Stimulated activated naive B cell treated with anti-CD40 and anti-IgM and Interleukin-4, amounts not matched to agents 10 μg/mL and 1 μg/mL and 100 μg/mL, for 72 hours (primary cell): ENCODE measurements around the gene VAV2.
"Not testable (repeated sequence)": the region's sequence is repeated elsewhere in the genome, so short reads cannot be mapped to it uniquely, and the experiment has no call there.

ENCODE experiments used
- ATAC-seq, 2 donors: fragments of 150-1000 bp; cut with Tn5 transposase; replicated peaks; 2 replicates each; pipeline ENCODE4 v1.10.0; 2021; ENCODE audit warnings: moderate library complexity in 1 of 2
- DNase-seq: peaks from one replicate; pipeline ENCODE4 v3.0.0; 2021
- H3K27ac Mint-ChIP-seq: one replicate; pipeline ENCODE4 v1.8.0; 2022; ENCODE audit warnings: mild to moderate bottlenecking, mixed read lengths
- H3K27me3 Mint-ChIP-seq, 2 donors: one replicate each; pipeline ENCODE4 v1.8.0; 2022; ENCODE audit warnings: mixed read lengths in 2 of 2
- H3K36me3 Mint-ChIP-seq, 2 donors: one replicate each; pipeline ENCODE4 v1.8.0; 2022; ENCODE audit warnings: mixed read lengths in 2 of 2, mild to moderate bottlenecking in 1 of 2
- H3K4me1 Mint-ChIP-seq, 2 donors: one replicate each; pipeline ENCODE4 v1.8.0; 2022; ENCODE audit warnings: mixed read lengths in 2 of 2, mild to moderate bottlenecking in 1 of 2
- H3K4me3 Mint-ChIP-seq, 2 donors: one replicate each; pipeline ENCODE4 v1.8.0; 2022; ENCODE audit warnings: mild to moderate bottlenecking in 2 of 2, mixed read lengths in 2 of 2, moderate library complexity in 1 of 2
- H3K9me3 Mint-ChIP-seq, 2 donors: one replicate each; pipeline ENCODE4 v1.8.0; 2022; ENCODE audit warnings: mixed read lengths in 2 of 2, mild to moderate bottlenecking in 1 of 2

Gene VAV2

DNA sequence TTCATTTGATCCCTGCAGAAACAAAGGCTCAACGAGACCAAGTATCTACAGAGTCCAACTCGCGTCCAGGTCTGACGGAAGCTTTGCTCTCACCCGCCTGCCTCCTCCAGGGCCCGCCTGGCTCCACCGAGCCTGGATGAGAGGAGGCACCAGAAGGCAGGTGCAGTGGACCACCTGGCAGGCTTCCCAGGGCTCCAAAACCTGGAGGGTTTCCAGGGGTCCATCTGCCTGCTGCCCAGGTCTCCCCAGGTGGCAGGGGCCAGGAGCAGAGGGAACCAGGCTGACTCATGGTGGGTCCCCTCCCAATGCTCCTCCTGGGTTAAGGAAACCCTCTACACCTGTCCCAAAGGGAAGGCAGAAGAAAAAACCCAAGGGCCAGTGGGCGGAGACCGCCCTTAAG lies 59.5 kb downstream of the VAV2 start:
- Mint-ChIP-seq H3K9me3 (peaks cover 4 to 11% of the 10 kb centered on the region in 2 donors), H3K27me3 (no peaks in the 10 kb centered on the region)
- no peak for DNase-seq

DNA sequence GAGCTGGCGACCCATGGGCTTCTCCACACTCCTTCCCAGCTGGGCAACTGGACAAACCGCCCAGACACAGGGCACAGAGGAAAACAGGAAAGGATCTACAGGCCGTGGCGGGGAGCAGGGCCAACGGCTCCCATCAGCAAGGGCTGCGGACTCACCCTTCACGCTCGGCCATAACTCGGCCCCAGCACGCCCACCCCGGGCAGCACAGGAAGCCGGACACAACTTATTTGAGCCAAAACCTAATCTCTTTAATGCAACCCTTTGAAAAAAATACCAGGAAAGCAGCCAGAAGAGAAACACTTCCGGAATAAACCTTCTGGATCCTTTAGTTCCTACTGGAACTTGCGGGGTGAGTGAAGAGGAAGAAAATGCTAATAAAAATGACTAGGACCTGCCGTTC lies 59.9 kb downstream of the VAV2 start:
- ATAC-seq: no peak
- H3K36me3 Mint-ChIP-seq: peaks cover 39 to 56% of the 10 kb centered on the region in 2 donors
- H3K4me3 Mint-ChIP-seq: no peak overlapping the region
- no peak overlapping the region for H3K27ac Mint-ChIP-seq
- H3K9me3 Mint-ChIP-seq: peaks cover 4 to 11% of the 10 kb centered on the region in 2 donors
- peaks cover 46 to 62% of the 10 kb centered on the region in 2 donors for H3K4me1 Mint-ChIP-seq
- H3K27me3 Mint-ChIP-seq: no peaks in the 10 kb centered on the region
- no peak for DNase-seq

More for the DNA sequence above, 59.5 kb downstream of the VAV2 start:
- H3K4me1 Mint-ChIP-seq: peaks cover 44 to 58% of the 10 kb centered on the region in 2 donors
- H3K27ac Mint-ChIP-seq: no peak overlapping the region
- peaks cover 35 to 51% of the 10 kb centered on the region in 2 donors for H3K36me3 Mint-ChIP-seq
- H3K4me3 Mint-ChIP-seq: peak overlapping the region in 1 of 2 donors; percentile 13
- ATAC-seq: no peak

DNA sequence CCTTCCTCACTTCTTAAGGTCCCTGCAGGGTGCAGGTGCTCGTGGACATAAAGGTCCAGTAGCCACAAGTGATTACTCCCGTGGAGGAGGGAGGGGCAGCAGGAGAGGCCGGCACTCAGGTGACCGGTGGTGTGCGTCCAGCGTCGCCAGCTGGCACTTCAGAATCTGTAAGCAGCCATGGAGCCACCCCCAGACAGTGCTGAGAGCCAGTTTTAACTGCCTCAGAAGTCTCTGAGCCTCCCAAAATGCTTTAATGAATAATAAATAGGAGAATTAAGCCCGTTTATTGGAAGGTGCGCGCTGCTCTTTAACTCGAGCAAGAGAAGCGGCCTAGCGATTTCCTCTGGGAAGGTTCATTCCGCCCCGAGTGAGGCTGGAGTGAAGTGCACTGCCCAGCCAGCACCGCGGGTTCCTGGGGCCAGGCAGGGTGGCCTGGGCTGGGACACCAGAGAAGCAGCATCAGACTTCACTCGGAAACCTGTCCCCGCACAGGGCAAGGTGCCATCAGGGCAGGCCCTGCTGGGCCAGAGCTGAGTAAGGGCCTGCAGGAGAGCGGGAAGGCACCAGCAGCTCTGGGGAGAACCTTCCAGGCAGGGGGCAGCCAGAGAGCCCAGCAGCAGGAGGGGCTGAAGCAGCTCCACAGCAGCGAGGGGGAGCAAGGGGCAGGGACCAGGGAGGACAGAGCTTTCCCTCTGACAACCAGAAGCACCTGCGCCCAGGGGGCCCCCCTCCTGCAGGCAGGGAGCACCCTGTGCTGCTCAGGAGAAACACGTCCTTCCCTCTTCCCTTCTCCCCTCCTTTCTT lies 61.2 kb downstream of the VAV2 start:
- no peak for DNase-seq
- Mint-ChIP-seq H3K4me1 (peaks cover 54 to 75% of the 10 kb centered on the region in 2 donors), H3K4me3 (no peak overlapping the region), H3K36me3 (peaks cover 43 to 61% of the 10 kb centered on the region in 2 donors), H3K27me3 (no peaks in the 10 kb centered on the region), H3K9me3 (peaks cover 4 to 11% of the 10 kb centered on the region in 2 donors), H3K27ac (peak overlapping the region; percentile 59)
- ATAC-seq: no peak

DNA sequence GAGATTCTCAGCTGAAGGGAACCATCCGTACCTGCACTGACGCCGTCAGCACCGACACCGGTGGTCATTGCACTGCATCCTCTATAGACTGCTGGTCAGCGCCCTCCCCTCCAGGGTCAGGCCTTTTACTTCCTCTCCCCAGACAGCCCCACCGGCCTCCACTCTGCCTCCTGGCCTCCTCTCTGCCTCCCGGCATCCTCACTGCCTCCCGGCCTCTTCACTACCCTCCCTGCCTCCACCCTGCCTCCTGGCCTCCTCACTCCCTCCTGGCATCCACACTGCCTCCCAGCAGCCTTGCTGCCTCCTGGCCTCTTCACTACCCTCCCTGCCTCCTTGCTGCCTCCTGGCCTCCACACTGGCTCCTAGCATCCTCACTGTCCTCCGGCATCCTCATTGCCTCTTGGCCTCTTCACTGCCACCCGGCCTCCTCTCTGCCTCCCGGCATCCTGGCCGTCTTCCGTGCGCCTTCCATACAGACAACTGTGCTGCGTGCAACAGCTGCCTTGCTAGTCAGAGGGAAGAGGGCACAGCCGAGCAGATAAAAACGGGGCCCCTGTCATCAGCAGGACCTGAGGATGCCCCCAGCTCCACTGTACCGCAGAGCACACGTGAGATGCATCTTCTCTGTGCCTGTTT lies 62.0 kb downstream of the VAV2 start:
- peak overlapping the region; percentile 21 for H3K27ac Mint-ChIP-seq

DNA sequence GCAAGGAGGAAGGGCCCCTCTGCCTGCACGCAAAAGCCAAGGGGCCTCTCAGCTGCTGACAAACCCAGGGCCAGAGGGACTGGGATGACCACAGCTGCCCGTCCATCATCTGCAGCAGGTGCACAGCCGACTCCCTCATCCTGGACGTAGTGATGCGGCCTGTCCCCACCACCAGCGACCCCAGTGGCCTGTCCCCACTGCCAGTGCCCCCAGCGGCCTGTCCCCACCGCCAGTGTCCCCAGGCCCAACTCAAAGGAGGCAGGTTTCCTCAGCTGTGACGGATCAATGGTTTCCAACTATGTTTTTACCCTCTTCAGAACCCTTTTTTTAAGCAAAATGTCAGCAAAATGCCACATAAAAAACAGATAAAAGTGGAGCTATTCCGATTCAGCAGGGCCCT lies 62.5 kb downstream of the VAV2 start:
- peaks cover 4 to 11% of the 10 kb centered on the region in 2 donors for H3K9me3 Mint-ChIP-seq
- ATAC-seq: no peak
- H3K4me3 Mint-ChIP-seq: peak overlapping the region in 1 of 2 donors; percentile 22
- H3K4me1 Mint-ChIP-seq: peaks cover 56 to 83% of the 10 kb centered on the region in 2 donors
- H3K27me3 Mint-ChIP-seq: no peaks in the 10 kb centered on the region
- DNase-seq: no peak
- peak overlapping the region; percentile 21 for H3K27ac Mint-ChIP-seq
- H3K36me3 Mint-ChIP-seq: peaks cover 46 to 66% of the 10 kb centered on the region in 2 donors

More for the DNA sequence above, 62.0 kb downstream of the VAV2 start:
- ATAC-seq (no peak), DNase-seq (no peak)
- H3K9me3 Mint-ChIP-seq: peaks cover 4 to 11% of the 10 kb centered on the region in 2 donors
- no peaks in the 10 kb centered on the region for H3K27me3 Mint-ChIP-seq
- H3K4me3 Mint-ChIP-seq: peak overlapping the region in 1 of 2 donors; percentile 4
- H3K4me1 Mint-ChIP-seq: peaks cover 54 to 80% of the 10 kb centered on the region in 2 donors
- H3K36me3 Mint-ChIP-seq: peaks cover 43 to 64% of the 10 kb centered on the region in 2 donors

DNA sequence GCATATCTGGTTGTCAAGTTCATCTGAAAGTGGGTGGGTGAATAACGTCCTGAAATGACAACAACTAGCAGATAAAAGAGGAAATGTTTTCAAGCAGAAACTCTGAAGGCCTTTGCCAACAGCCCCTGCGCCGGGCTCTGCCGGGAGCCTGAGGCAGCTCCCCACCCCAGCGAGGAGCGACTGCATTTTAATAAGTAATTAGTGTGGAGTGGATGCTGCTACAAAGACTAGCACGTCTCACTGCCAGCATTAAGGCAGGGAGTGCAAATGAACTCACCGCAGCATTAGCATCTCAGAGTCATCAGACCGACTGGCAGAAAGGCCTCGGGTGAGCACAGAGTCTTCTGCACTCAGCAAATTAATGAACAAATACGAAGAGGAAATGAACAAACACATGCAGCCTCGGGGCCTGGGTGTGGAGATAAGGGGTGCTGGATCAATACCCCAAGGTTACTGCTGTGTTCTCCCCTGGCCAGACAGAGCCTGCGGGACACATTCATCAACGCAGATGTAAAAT lies 63.8 kb downstream of the VAV2 start:
- peak overlapping the region; percentile 62 for H3K27ac Mint-ChIP-seq
- DNase-seq (no peak), ATAC-seq (peak; percentile 60 to 61)
- no peaks in the 10 kb centered on the region for H3K27me3 Mint-ChIP-seq
- H3K4me1 Mint-ChIP-seq: peaks cover 49 to 79% of the 10 kb centered on the region in 2 donors
- peaks cover 1 to 3% of the 10 kb centered on the region in 2 donors for H3K9me3 Mint-ChIP-seq
- peak overlapping the region; percentile 19 to 63 for H3K4me3 Mint-ChIP-seq
- peaks cover 40 to 61% of the 10 kb centered on the region in 2 donors for H3K36me3 Mint-ChIP-seq

DNA sequence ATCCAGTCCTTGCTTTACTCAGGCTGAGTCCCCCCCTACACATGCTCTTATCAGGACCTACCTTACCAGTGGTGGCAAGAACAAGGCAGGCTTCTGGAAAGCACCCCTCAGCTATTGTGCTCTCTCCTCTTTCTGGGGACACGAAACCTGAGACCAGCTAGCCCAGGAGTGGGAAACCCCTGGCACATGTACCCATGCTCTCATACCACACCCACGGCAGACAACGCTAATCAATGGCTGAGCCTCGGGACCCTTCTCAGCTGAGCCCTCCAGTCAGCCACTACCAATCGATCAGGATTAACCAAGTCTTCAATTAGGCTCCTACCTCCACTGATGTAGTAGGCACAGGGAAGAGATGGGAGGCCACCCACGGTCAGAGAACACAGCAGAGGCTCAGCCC lies 65.1 kb downstream of the VAV2 start:
- DNase-seq (peak; percentile 18), ATAC-seq (peak; percentile 62 to 79)
- Mint-ChIP-seq H3K27me3 (no peaks in the 10 kb centered on the region), H3K4me1 (peaks cover 54 to 86% of the 10 kb centered on the region in 2 donors), H3K9me3 (no peaks in the 10 kb centered on the region), H3K4me3 (peak overlapping the region; percentile 21 to 74), H3K27ac (peak overlapping the region; percentile 92), H3K36me3 (peaks cover 46 to 70% of the 10 kb centered on the region in 2 donors)

DNA sequence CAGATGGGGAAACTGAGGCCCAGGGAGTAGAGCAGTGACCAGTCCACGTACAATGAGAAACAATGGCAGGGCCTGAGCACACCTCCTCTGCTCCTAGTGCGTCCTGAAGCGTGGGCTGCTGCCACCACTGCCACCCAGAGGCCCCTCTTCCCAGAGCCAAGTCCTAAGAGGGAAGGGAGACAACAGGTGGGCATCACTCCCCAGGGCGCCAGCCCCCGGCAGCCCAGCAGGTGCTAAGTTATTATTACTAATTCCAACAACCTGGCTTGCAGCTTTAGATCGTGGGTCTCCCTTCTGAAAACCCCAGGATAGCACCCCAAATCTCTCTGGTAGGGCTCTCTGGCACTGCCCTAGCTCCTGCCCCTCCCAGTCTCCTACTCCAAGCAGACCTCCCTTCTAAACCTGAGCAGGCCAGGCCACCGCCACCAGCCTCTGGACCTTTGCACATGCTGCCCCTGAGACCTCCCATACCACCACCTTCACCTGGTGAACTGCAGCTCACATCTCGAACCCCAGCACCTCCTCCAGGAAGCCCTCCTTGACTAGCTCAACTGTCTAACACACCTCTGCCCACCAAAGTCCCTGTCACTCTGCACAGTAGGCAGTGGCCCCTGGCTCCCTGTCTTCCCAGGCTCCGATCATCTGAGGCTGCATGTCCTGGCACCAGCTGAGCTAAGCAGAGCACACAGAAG lies 65.8 kb downstream of the VAV2 start:
- no peak for ATAC-seq

DNA sequence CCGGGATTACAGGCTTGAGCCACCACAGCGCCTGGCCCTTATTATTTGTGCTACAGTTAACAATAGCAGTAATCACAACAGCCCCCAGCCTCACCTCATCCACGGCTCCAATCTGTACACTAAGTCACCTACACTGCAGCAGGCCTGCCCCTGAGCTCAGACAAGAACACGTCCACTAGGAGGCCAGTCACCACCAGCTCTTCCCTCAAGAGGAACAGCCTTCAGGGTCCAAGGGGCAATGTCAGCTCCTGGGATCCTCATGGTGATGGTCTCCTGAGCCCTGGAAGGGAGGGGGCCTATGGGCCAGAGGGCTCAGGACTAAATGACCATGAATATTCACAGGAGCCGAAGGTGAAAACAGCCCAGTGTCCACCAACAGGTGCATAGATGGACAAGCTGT lies 67.7 kb downstream of the VAV2 start:
- ATAC-seq: no peak
- Mint-ChIP-seq H3K27me3 (no peaks in the 10 kb centered on the region), H3K4me1 (peaks cover 41 to 84% of the 10 kb centered on the region in 2 donors), H3K9me3 (no peaks in the 10 kb centered on the region), H3K36me3 (peaks cover 44 to 63% of the 10 kb centered on the region in 2 donors), H3K27ac (peak overlapping the region; percentile 79), H3K4me3 (no peak overlapping the region)
- no peak for DNase-seq

More for the DNA sequence above, 65.8 kb downstream of the VAV2 start:
- Mint-ChIP-seq H3K9me3 (no peaks in the 10 kb centered on the region), H3K4me3 (peak overlapping the region; percentile 21 to 74), H3K27ac (peak overlapping the region; percentile 92), H3K27me3 (no peaks in the 10 kb centered on the region), H3K4me1 (peaks cover 51 to 85% of the 10 kb centered on the region in 2 donors), H3K36me3 (peaks cover 48 to 71% of the 10 kb centered on the region in 2 donors)
- no peak for DNase-seq

DNA sequence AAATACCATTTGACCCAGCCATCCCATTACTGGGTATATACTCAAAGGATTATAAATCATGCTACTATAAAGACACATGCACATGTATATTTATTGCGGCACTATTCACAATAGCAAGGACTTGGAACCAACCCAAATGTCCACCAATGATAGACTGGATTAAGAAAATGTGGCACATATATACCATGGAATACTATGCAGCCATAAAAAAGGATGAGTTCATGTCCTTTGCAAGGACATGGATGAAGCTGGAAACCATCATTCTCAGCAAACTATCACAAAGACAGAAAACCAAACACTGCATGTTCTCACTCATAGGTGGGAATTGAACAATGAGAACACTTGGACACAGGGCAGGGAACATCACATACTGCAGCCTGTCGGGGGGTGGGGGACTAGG lies 68.5 kb downstream of the VAV2 start:
- H3K27me3 Mint-ChIP-seq, ATAC-seq, H3K27ac Mint-ChIP-seq, DNase-seq, H3K9me3 Mint-ChIP-seq, H3K4me3 Mint-ChIP-seq: not testable (repeated sequence)
- peaks cover 46 to 63% of the 10 kb centered on the region in 2 donors for H3K36me3 Mint-ChIP-seq
- H3K4me1 Mint-ChIP-seq: peaks cover 42 to 83% of the 10 kb centered on the region in 2 donors

DNA sequence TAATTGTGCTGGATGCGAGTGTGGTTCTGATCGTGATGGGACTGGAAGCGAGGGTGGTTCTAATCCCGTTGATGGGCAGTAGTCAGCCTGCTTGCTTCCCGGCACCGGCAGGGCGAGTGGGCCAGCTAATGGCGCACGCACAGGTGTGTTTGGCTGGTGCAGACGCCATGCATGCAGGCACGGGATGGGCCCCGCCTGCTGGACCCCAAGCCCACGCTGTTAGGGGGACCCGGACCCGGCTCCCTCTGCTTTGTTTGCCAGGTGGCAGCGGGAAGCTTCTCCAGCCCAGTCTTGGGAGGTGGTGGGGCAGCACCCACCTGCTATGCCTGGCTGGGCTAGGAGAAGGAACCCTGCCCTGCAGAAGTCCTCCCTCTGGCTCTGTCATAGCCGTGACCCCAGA lies 70.3 kb downstream of the VAV2 start:
- ATAC-seq: no peak
- Mint-ChIP-seq H3K27me3 (no peaks in the 10 kb centered on the region), H3K27ac (no peak overlapping the region), H3K4me1 (peaks cover 32 to 83% of the 10 kb centered on the region in 2 donors), H3K4me3 (no peak overlapping the region), H3K9me3 (no peaks in the 10 kb centered on the region), H3K36me3 (peaks cover 30 to 50% of the 10 kb centered on the region in 2 donors)
- no peak for DNase-seq

DNA sequence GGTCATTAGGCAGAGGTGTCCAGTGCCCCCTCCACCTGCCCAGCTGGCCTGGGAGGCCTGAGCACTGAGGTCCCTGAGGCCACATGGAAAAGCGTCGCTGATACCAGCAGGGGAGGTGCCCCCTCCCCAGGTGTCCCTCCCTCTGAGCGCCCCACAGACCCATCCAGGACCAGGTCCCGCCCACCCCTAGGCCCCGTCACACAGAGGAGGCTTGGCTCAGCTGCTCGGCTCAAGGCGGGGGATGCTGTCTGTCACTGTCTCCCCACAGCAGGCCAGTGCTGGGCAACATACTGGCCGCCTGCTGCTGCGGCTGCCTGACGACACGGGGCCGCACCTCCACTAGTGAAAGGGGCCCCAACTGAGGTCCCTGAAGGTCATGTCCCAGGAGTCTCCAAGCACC lies 71.7 kb downstream of the VAV2 start:
- Mint-ChIP-seq H3K4me3 (no peak overlapping the region), H3K4me1 (peaks cover 36 to 83% of the 10 kb centered on the region in 2 donors)

DNA sequence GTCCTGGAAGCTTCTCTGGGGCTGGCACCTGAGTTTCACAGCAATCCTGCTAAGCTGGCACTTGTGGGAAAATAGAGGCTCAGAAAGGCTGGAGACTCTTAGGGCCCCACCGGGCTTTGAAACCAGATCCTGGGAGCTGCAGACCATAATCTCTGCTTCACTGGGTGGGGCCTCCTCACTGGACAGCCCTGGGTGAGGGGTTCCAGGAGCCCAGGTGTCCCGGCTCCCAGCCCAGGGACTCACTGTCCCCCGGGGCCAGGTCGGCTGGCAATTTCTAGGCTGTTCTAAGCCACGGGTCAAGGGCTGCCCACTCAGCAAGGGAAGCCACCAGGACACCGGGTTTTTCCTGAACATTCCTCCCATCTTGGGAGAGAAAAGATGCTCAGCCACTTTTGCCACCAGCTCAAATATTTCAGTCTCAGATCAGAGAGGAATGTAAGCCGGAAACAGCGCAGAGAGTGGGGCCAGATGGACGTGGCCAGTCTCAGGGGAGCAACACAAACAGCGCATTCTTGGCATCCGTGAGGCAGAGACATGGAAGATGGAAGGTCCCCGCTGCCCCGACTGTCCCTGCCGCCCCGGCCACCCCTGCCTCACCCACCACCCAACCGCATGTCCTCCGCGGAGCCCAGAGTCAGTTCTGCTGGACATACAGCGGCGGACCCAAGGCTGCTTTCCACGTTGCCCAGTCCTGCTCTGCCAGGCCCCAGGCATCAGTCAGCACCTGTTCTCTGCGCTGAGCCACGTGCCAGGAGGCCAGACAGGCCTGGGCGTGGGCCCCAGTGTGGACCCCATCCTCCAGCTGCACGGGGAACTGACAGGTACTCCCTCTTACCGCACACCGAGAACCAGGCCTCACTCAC lies 72.6 kb downstream of the VAV2 start:
- Mint-ChIP-seq H3K4me3 (peak overlapping the region; percentile 32 to 59), H3K27me3 (no peaks in the 10 kb centered on the region), H3K4me1 (peaks cover 40 to 88% of the 10 kb centered on the region in 2 donors), H3K36me3 (peaks cover 26 to 48% of the 10 kb centered on the region in 2 donors), H3K27ac (peak overlapping the region; percentile 60), H3K9me3 (no peaks in the 10 kb centered on the region)
- DNase-seq (no peak), ATAC-seq (no peak)

More for the DNA sequence above, 71.7 kb downstream of the VAV2 start:
- Mint-ChIP-seq H3K27me3 (no peaks in the 10 kb centered on the region), H3K36me3 (peaks cover 31 to 52% of the 10 kb centered on the region in 2 donors), H3K27ac (no peak overlapping the region), H3K9me3 (no peaks in the 10 kb centered on the region)
- DNase-seq: no peak
- ATAC-seq: no peak
